ENCODE measurements around the gene ASPM. TPM values are rescaled to one million over a fixed set of nuclear protein-coding genes. Genes with fewer than 3 reads are reported as not detected.
A peak's percentile ranks its signal among the peaks of the same experiment; 100 is the strongest.

Gene ASPM
- total RNA-seq, 1 experiment from 2014 or later: 57.6 TPM

GRCh38 chr1:197149340-197149739 lies 2.9 kb upstream of the ASPM start:
- Histone ChIP-seq H3K36me3 (ENCODE audit: low read depth) (no peaks in the 10 kb centered on the region), H4K20me1 (ENCODE audit: insufficient read depth) (no peaks in the 10 kb centered on the region; the same call in none of the 2 replicates), H3K9me3 (ENCODE audit: insufficient read depth, low read depth) (no peaks in the 10 kb centered on the region), H3K9me2 (ENCODE audit: insufficient read depth) (no peaks in the 10 kb centered on the region), H3K79me2 (ENCODE audit: low read depth) (peaks cover 21% of the 10 kb centered on the region), H3F3A (ENCODE audit: insufficient read depth, low read depth) (no peaks in the 10 kb centered on the region), H3K27me3 (ENCODE audit: insufficient read depth, low read depth) (no peaks in the 10 kb centered on the region), H3K4me3 (no peak overlapping the region), H3K4me2 (no peak overlapping the region), H2AFZ (no peak overlapping the region), H3K27ac (no peak overlapping the region), H3K4me1 (replicated peaks; ENCODE audit: insufficient read depth) (peaks cover 19% of the 10 kb centered on the region)
- no peak for DNase-seq
- intact Hi-C loops (cut with micrococcal nuclease; ENCODE audit: unreplicated experiment): no loop called here
- no peak for TF ChIP-seq CTCF (conservative IDR thresholded peaks at IDR 0.05)
- no peak for TF ChIP-seq EZH2 (IDR thresholded peaks at IDR 0.05; ENCODE audit: low read depth)
- CTCF ChIA-PET: no interaction called here
- POLR2A ChIA-PET (ENCODE audit: unreplicated experiment): no interaction called here
- no TSS peak for BruUV-seq (replicated peaks)

- BruUV-seq (replicated peaks): no TSS peak
- DNase-seq: no peak
- peaks cover 17% of the 10 kb centered on the region for H3K4me1 ChIP-seq (replicated peaks; ENCODE audit: insufficient read depth)
- peak overlapping the region; percentile 98 for H3K4me2 ChIP-seq
- H4K20me1 ChIP-seq (ENCODE audit: insufficient read depth): no peaks in the 10 kb centered on the region; the same call in none of the 2 replicates
- peak overlapping the region; percentile 84 for H3K4me3 ChIP-seq
- no peaks in the 10 kb centered on the region for H3F3A ChIP-seq (ENCODE audit: insufficient read depth, low read depth)
- peaks cover 59% of the 10 kb centered on the region for H3K79me2 ChIP-seq (ENCODE audit: low read depth)
- peak overlapping the region; percentile 97 for H2AFZ ChIP-seq
- no peaks in the 10 kb centered on the region for H3K9me3 ChIP-seq (ENCODE audit: insufficient read depth, low read depth)
- no peaks in the 10 kb centered on the region for H3K9me2 ChIP-seq (ENCODE audit: insufficient read depth)
- peaks cover 14% of the 10 kb centered on the region; the same call in 1 of the 2 replicates for H3K36me3 ChIP-seq (ENCODE audit: low read depth)
- no peak for TF ChIP-seq CTCF (conservative IDR thresholded peaks at IDR 0.05)
- no peak for TF ChIP-seq EZH2 (IDR thresholded peaks at IDR 0.05; ENCODE audit: low read depth)
- POLR2A ChIA-PET (ENCODE audit: unreplicated experiment): interaction anchor here (0.6 to 0.7 kb wide), 2 partner anchors 47 to 227 kb away, joined by 3 to 4 read pairs; no protein-coding TSS in a partner anchor
- CTCF ChIA-PET: no interaction called here
- no peaks in the 10 kb centered on the region for H3K27me3 ChIP-seq (ENCODE audit: insufficient read depth, low read depth)
- intact Hi-C loops (cut with micrococcal nuclease; ENCODE audit: unreplicated experiment): no loop called here
- H3K27ac ChIP-seq: no peak overlapping the region
Observed at GRCh38 chr1:197145446-197146024, 934 bp downstream of the ASPM start.

- DNase-seq: no peak
- H3K79me2 ChIP-seq (ENCODE audit: low read depth): peaks cover 66% of the 10 kb centered on the region
- H3K4me3 ChIP-seq: peak overlapping the region; percentile 84
- no peak overlapping the region for H3K27ac ChIP-seq
- BruUV-seq (replicated peaks): no TSS peak
- TF ChIP-seq EZH2 (IDR thresholded peaks at IDR 0.05; ENCODE audit: low read depth): no peak
- H3K4me1 ChIP-seq (replicated peaks; ENCODE audit: insufficient read depth): peaks cover 17% of the 10 kb centered on the region
- no peak overlapping the region; the same call in 1 of the 2 replicates for H2AFZ ChIP-seq
- no peaks in the 10 kb centered on the region for H3K9me3 ChIP-seq (ENCODE audit: insufficient read depth, low read depth)
- no peaks in the 10 kb centered on the region for H3K27me3 ChIP-seq (ENCODE audit: insufficient read depth, low read depth)
- ChIA-PET POLR2A (ENCODE audit: unreplicated experiment) (interaction anchor here (0.6 to 0.7 kb wide), 2 partner anchors 48 to 228 kb away, joined by 3 to 4 read pairs; no protein-coding TSS in a partner anchor), CTCF (no interaction called here)
- peak overlapping the region; percentile 98 for H3K4me2 ChIP-seq
- intact Hi-C loops (cut with micrococcal nuclease; ENCODE audit: unreplicated experiment): no loop called here
- H3K9me2 ChIP-seq (ENCODE audit: insufficient read depth): no peaks in the 10 kb centered on the region
- no peaks in the 10 kb centered on the region for H3F3A ChIP-seq (ENCODE audit: insufficient read depth, low read depth)
- H4K20me1 ChIP-seq (ENCODE audit: insufficient read depth): no peaks in the 10 kb centered on the region; the same call in none of the 2 replicates
- peaks cover 17% of the 10 kb centered on the region; the same call in 1 of the 2 replicates for H3K36me3 ChIP-seq (ENCODE audit: low read depth)
Observed at GRCh38 chr1:197144570-197145325, 1.7 kb downstream of the ASPM start.
